Muscle of leg (tissue), 11 donors: Measurements from ENCODE around the gene CLHC1. TPM values are rescaled to one million over a fixed set of nuclear protein-coding genes. Genes with fewer than 3 reads are reported as not detected.
A peak's percentile ranks its signal among the peaks of the same experiment; 100 is the strongest.

ENCODE experiments used
- DNase-seq: peaks from one replicate; pipeline ENCODE4 v3.0.0; 2013
- H3K27ac ChIP-seq: one replicate; pipeline ENCODE4 v1.5.1; 2013; ENCODE audit warnings: mild to moderate bottlenecking, low read length, control low read depth
- H3K27me3 ChIP-seq: one replicate; pipeline ENCODE4 v1.6.1; 2013; ENCODE audit warnings: low read length; ENCODE audit not compliant: control insufficient read depth, insufficient read depth
- H3K36me3 ChIP-seq: one replicate; pipeline ENCODE4 v1.6.1; 2013; ENCODE audit warnings: low read length; ENCODE audit not compliant: control insufficient read depth, insufficient read depth
- H3K4me1 ChIP-seq: one replicate; pipeline ENCODE4 v1.6.1; 2013; ENCODE audit warnings: low read length; ENCODE audit not compliant: control insufficient read depth, insufficient read depth
- H3K4me3 ChIP-seq: one replicate; pipeline ENCODE4 v1.5.1; 2013; ENCODE audit warnings: low read length, control low read depth
- H3K9me3 ChIP-seq: replicated peaks from 2 replicates; pipeline ENCODE4 v1.6.1; 2013; ENCODE audit warnings: low read depth, low read length; ENCODE audit not compliant: control insufficient read depth
- WGBS: methylation state at CpG from one replicate; pipeline ENCODE4 v1.1.5; 2013; ENCODE audit warnings: missing lambda C conversion rate; ENCODE audit not compliant: insufficient coverage; 5-methylcytosine and 5-hydroxymethylcytosine counted together
- polyA plus RNA-seq, 8 donors: library from polyadenylated mRNA; unstranded; fragments of 120-200 nt; gene quantifications; one replicate each; pipeline versions ENCODE4 v1.2.1 to v1.2.3, GENCODE V29; 2013; ENCODE audit warnings: inconsistent platforms in 1 of 8, low replicate concordance in 1 of 8; ENCODE audit not compliant: insufficient read length in 8 of 8, insufficient read depth in 1 of 8
- total RNA-seq: library from RNA; stranded (reverse); fragments of 120-200 nt; gene quantifications from one replicate; pipeline ENCODE4 v1.2.4, GENCODE V29; 2013

Gene CLHC1
- total and polyA plus RNA-seq, 9 donors: 6.4 to 15.1 (median 8.8) TPM

- 68% methylated on average over 5 of the region's 11 CpGs for WGBS
- Histone ChIP-seq H3K9me3 (no peaks in the 10 kb centered on the region), H3K27ac (no peak overlapping the region), H3K4me1 (peaks cover 45% of the 10 kb centered on the region), H3K27me3 (no peaks in the 10 kb centered on the region), H3K36me3 (no peaks in the 10 kb centered on the region), H3K4me3 (no peak overlapping the region)
- no peak for DNase-seq
Observed at GRCh38 chr2:55162284-55163006, 69.6 kb downstream of the CLHC1 start.

- Histone ChIP-seq H3K27me3 (no peaks in the 10 kb centered on the region), H3K36me3 (no peaks in the 10 kb centered on the region), H3K27ac (no peak overlapping the region), H3K4me3 (no peak overlapping the region), H3K9me3 (no peaks in the 10 kb centered on the region), H3K4me1 (peaks cover 53% of the 10 kb centered on the region)
- no peak for DNase-seq
- 75% methylated on average over 6 of the region's 10 CpGs for WGBS
Observed at GRCh38 chr2:55161295-55162210, 70.5 kb downstream of the CLHC1 start.

GRCh38 chr2:55160422-55160821 lies 71.7 kb downstream of the CLHC1 start:
- WGBS: 83% methylated on average over 1 of the region's 2 CpGs
- H3K9me3 ChIP-seq: no peaks in the 10 kb centered on the region
- no peaks in the 10 kb centered on the region for H3K27me3 ChIP-seq
- no peak for DNase-seq
- peaks cover 57% of the 10 kb centered on the region for H3K4me1 ChIP-seq
- H3K27ac ChIP-seq: no peak overlapping the region
- no peak overlapping the region for H3K4me3 ChIP-seq
- no peaks in the 10 kb centered on the region for H3K36me3 ChIP-seq

- H3K4me3 ChIP-seq: no peak overlapping the region
- WGBS: 80% methylated on average over 1 of the region's 2 CpGs
- H3K4me1 ChIP-seq: peaks cover 56% of the 10 kb centered on the region
- H3K27me3 ChIP-seq: no peaks in the 10 kb centered on the region
- no peak overlapping the region for H3K27ac ChIP-seq
- no peaks in the 10 kb centered on the region for H3K9me3 ChIP-seq
- no peaks in the 10 kb centered on the region for H3K36me3 ChIP-seq
- no peak for DNase-seq
Observed at GRCh38 chr2:55159752-55160151, 72.3 kb downstream of the CLHC1 start.

GRCh38 chr2:55159037-55159651 lies 72.9 kb downstream of the CLHC1 start:
- Histone ChIP-seq H3K36me3 (no peaks in the 10 kb centered on the region), H3K27me3 (no peaks in the 10 kb centered on the region), H3K4me3 (no peak overlapping the region), H3K9me3 (no peaks in the 10 kb centered on the region), H3K27ac (peak overlapping the region; percentile 63), H3K4me1 (peaks cover 56% of the 10 kb centered on the region)
- DNase-seq: peak; percentile 79
- WGBS: no CpG with 5 or more reads among the region's 4 CpGs

- WGBS: 77% methylated on average over 1 of the region's 10 CpGs
- H3K4me3 ChIP-seq: no peak overlapping the region
- no peak overlapping the region for H3K27ac ChIP-seq
- peaks cover 51% of the 10 kb centered on the region for H3K4me1 ChIP-seq
- no peaks in the 10 kb centered on the region for H3K36me3 ChIP-seq
- H3K9me3 ChIP-seq: no peaks in the 10 kb centered on the region
- DNase-seq: no peak
- H3K27me3 ChIP-seq: no peaks in the 10 kb centered on the region
Observed at GRCh38 chr2:55158111-55158814, 73.8 kb downstream of the CLHC1 start.

GRCh38 chr2:55157474-55157884 lies 74.6 kb downstream of the CLHC1 start:
- no peak overlapping the region for H3K4me3 ChIP-seq
- H3K27me3 ChIP-seq: no peaks in the 10 kb centered on the region
- DNase-seq: no peak
- no peaks in the 10 kb centered on the region for H3K9me3 ChIP-seq
- H3K36me3 ChIP-seq: no peaks in the 10 kb centered on the region
- WGBS: no CpG with 5 or more reads among the region's 2 CpGs
- no peak overlapping the region for H3K27ac ChIP-seq
- H3K4me1 ChIP-seq: peaks cover 48% of the 10 kb centered on the region

- no peak for DNase-seq
- no peaks in the 10 kb centered on the region for H3K9me3 ChIP-seq
- no peak overlapping the region for H3K4me3 ChIP-seq
- H3K4me1 ChIP-seq: peaks cover 53% of the 10 kb centered on the region
- H3K36me3 ChIP-seq: no peaks in the 10 kb centered on the region
- no peak overlapping the region for H3K27ac ChIP-seq
- H3K27me3 ChIP-seq: no peaks in the 10 kb centered on the region
- no CpG with 5 or more reads among the region's 2 CpGs for WGBS
Observed at GRCh38 chr2:55156984-55157383, 75.1 kb downstream of the CLHC1 start.

GRCh38 chr2:55156326-55156725 lies 75.8 kb downstream of the CLHC1 start:
- no peaks in the 10 kb centered on the region for H3K9me3 ChIP-seq
- peak overlapping the region; percentile 54 for H3K27ac ChIP-seq
- WGBS: 7% methylated on average over 2 of the region's 2 CpGs
- no peaks in the 10 kb centered on the region for H3K27me3 ChIP-seq
- H3K4me3 ChIP-seq: no peak overlapping the region
- H3K4me1 ChIP-seq: peaks cover 58% of the 10 kb centered on the region
- no peaks in the 10 kb centered on the region for H3K36me3 ChIP-seq
- DNase-seq: peak; percentile 84
